HEK293T (cell line): ENCODE measurements around the gene PRG3.
"Not testable (repeated sequence)": the region's sequence is repeated elsewhere in the genome, so short reads cannot be mapped to it uniquely, and the experiment has no call there.

ENCODE experiments used
- CTCF ChIA-PET: fragments of 350-600 bp; formaldehyde crosslinking; extraction: SDS; loops from one replicate; lab custom pipeline; 2021; ENCODE audit warnings: antibody characterized with exemption, inconsistent platforms; lab: Yijun Ruan, JAX
- POLR2A ChIA-PET: fragments of 350-600 bp; formaldehyde crosslinking; extraction: SDS; loops from one replicate; lab custom pipeline; 2020; ENCODE audit warnings: antibody characterized with exemption, inconsistent platforms; lab: Yijun Ruan, JAX
- DNase-seq: peaks from one replicate; pipeline ENCODE4 v3.0.0; 2012; ENCODE audit warnings: mixed read lengths; ENCODE audit errors: extremely low spot score
- ARNT ChIP-seq: fragments of 450-650 bp; IDR thresholded peaks from 2 replicates; pipeline ENCODE4 v1.6.1; 2017; ENCODE audit warnings: mild to moderate bottlenecking
- BHLHE40 ChIP-seq: fragments of 450-650 bp; IDR thresholded peaks from 2 replicates; pipeline ENCODE4 v1.6.1; 2016; ENCODE audit warnings: mild to moderate bottlenecking, moderate library complexity, borderline replicate concordance
- CTBP1 ChIP-seq: fragments of 450-650 bp; IDR thresholded peaks from 2 replicates; pipeline ENCODE4 v1.6.1; 2016; ENCODE audit warnings: borderline replicate concordance
- ELF4 ChIP-seq: fragments of 450-650 bp; IDR thresholded peaks from 2 replicates; pipeline ENCODE4 v1.6.1; 2017; ENCODE audit warnings: antibody characterized with exemption
- FOXA1 ChIP-seq: fragments of 450-650 bp; IDR thresholded peaks from 2 replicates; pipeline ENCODE4 v1.6.1; 2016; ENCODE audit warnings: mild to moderate bottlenecking
- FOXK2 ChIP-seq: fragments of 450-650 bp; IDR thresholded peaks from 2 replicates; pipeline ENCODE4 v1.6.1; 2016; ENCODE audit warnings: mild to moderate bottlenecking
- FOXM1 ChIP-seq: fragments of 450-650 bp; IDR thresholded peaks from 2 replicates; pipeline ENCODE4 v1.6.1; 2017; ENCODE audit warnings: mild to moderate bottlenecking, borderline replicate concordance
- HDGF ChIP-seq: fragments of 450-650 bp; IDR thresholded peaks from 2 replicates; pipeline ENCODE4 v1.6.1; 2017; ENCODE audit warnings: antibody characterized with exemption, borderline replicate concordance
- L3MBTL2 ChIP-seq: fragments of 450-650 bp; conservative IDR thresholded peaks from 2 replicates; pipeline ENCODE4 v1.6.1; 2016; ENCODE audit warnings: mild to moderate bottlenecking
- LEF1 ChIP-seq: fragments of 450-650 bp; IDR thresholded peaks from 2 replicates; pipeline ENCODE4 v1.6.1; 2017; ENCODE audit warnings: mild to moderate bottlenecking, borderline replicate concordance
- NFRKB ChIP-seq: fragments of 450-650 bp; IDR thresholded peaks from 2 replicates; pipeline ENCODE4 v1.6.1; 2016; ENCODE audit warnings: mild to moderate bottlenecking, moderate library complexity
- PKNOX1 ChIP-seq: fragments of 450-650 bp; IDR thresholded peaks from 2 replicates; pipeline ENCODE4 v1.6.1; 2016
- SP1 ChIP-seq: fragments of 450-650 bp; IDR thresholded peaks from 2 replicates; pipeline ENCODE4 v1.6.1; 2017
- SUZ12 ChIP-seq: fragments of 450-650 bp; IDR thresholded peaks from 2 replicates; pipeline ENCODE4 v1.6.1; 2016; ENCODE audit warnings: mild to moderate bottlenecking
- TARDBP ChIP-seq: fragments of 450-650 bp; IDR thresholded peaks from 2 replicates; pipeline ENCODE4 v1.6.1; 2016
- ZNF384 ChIP-seq: fragments of 450-650 bp; IDR thresholded peaks from 2 replicates; pipeline ENCODE4 v1.6.1; 2016

The PRG3 gene

GRCh38 chr11:57368106-57368844 lies 12.7 kb downstream of the PRG3 start:
- TF ChIP-seq SUZ12 (no peak), SP1 (no peak), ELF4 (no peak), BHLHE40 (no peak), FOXK2 (no peak), NFRKB (no peak), FOXM1 (no peak), L3MBTL2 (no peak), CTBP1 (no peak), PKNOX1 (no peak), ZNF384 (no peak), LEF1 (no peak), HDGF (no peak), TARDBP (no peak), FOXA1 (no peak), ARNT (no peak)
- DNase-seq = no peak
- ChIA-PET CTCF (no interaction called here), POLR2A (no interaction called here)

GRCh38 chr11:57364851-57365660 lies 15.9 kb downstream of the PRG3 start:
- ChIA-PET CTCF (no interaction called here), POLR2A (no interaction called here)
- TF ChIP-seq ZNF384 = no peak
- TF ChIP-seq FOXA1 = no peak
- TF ChIP-seq ELF4 = no peak
- DNase-seq = no peak

GRCh38 chr11:57363131-57364080 lies 17.5 kb downstream of the PRG3 start:
- DNase-seq = no peak
- ChIA-PET CTCF (interaction anchor here (0.8 kb wide), 1 partner anchor 18 kb away, joined by 4 read pairs; no protein-coding TSS in a partner anchor), POLR2A (no interaction called here)
- TF ChIP-seq FOXA1 (no peak), FOXM1 (no peak), LEF1 (no peak), L3MBTL2 (no peak), ARNT (no peak), ELF4 (no peak), FOXK2 (no peak)

- ChIA-PET POLR2A (no interaction called here), CTCF (interaction anchor here (0.8 to 2.6 kb wide), 4 partner anchors 12 to 16 kb away, joined by 3 to 14 read pairs (median 4); no protein-coding TSS in a partner anchor)
- TF ChIP-seq CTBP1 = no peak
- TF ChIP-seq FOXA1 = no peak
- TF ChIP-seq NFRKB = no peak
- no peak for TF ChIP-seq FOXM1
- no peak for TF ChIP-seq LEF1
- TF ChIP-seq L3MBTL2 = no peak
- no peak for TF ChIP-seq ZNF384
- no peak for TF ChIP-seq HDGF
- TF ChIP-seq FOXK2 = no peak
- TF ChIP-seq ELF4 = no peak
- no peak for DNase-seq
These were observed 19.0 kb downstream of the PRG3 start for GRCh38 chr11:57361926-57362325.

GRCh38 chr11:57361420-57361819 lies 19.5 kb downstream of the PRG3 start:
- DNase-seq, POLR2A ChIA-PET: not testable (repeated sequence)
- CTCF ChIA-PET = interaction anchor here (0.9 to 2.6 kb wide), 3 partner anchors 12 to 16 kb away, joined by 3 to 14 read pairs (median 4); no protein-coding TSS in a partner anchor

- TF ChIP-seq BHLHE40 (no peak), SP1 (no peak), TARDBP (no peak), L3MBTL2 (no peak), ZNF384 (no peak), HDGF (no peak), CTBP1 (no peak), FOXA1 (no peak), ELF4 (no peak)
- CTCF ChIA-PET = interaction anchor here (0.9 to 2.6 kb wide), 3 partner anchors 11 to 15 kb away, joined by 3 to 14 read pairs (median 4); no protein-coding TSS in a partner anchor
- POLR2A ChIA-PET = no interaction called here
- DNase-seq = no peak
These were observed 20.0 kb downstream of the PRG3 start for GRCh38 chr11:57360991-57361390.
